ENCODE results near the gene MAN2A1.

- TF ChIP-seq CTCF (IDR thresholded peaks at IDR 0.05): no peak
- no peak for TF ChIP-seq POLR2A (IDR thresholded peaks at IDR 0.05)
These were observed 187.4 kb downstream of the MAN2A1 start for GRCh38 chr5:109876941-109877669.
